ENCODE data around the gene COTL1. TPM values are rescaled to one million over a fixed set of nuclear protein-coding genes. Genes with fewer than 3 reads are reported as not detected.

Gene COTL1
- total and polyA plus RNA-seq, 7 donors, result 6.1 to 44.5 (median 9.8) TPM

GRCh38 chr16:84577034-84577803, 40.7 kb downstream of the COTL1 start:
- 92 to 94% (median 93%) methylated on average over 15 of the region's 15 CpGs for WGBS, 3 donors
- H3K27ac ChIP-seq, result no peak overlapping the region
- H3K27me3 ChIP-seq (ENCODE audit: insufficient read depth in 3 of 3, low read length in 2 of 3), result no peaks in the 10 kb centered on the region
- ATAC-seq, result no peak
- no peak overlapping the region for H3K4me3 ChIP-seq
- DNase-seq, result peak in 1 of 2 donors; percentile 10
- H3K9me3 ChIP-seq, result no peaks in the 10 kb centered on the region
- H3K4me1 ChIP-seq, result no peaks in the 10 kb centered on the region
- TF ChIP-seq CTCF (IDR thresholded peaks at IDR 0.05), result no peak
- intact Hi-C loops (cut with DNase I), result no loop called here
- no peaks in the 10 kb centered on the region for H3K36me3 ChIP-seq (ENCODE audit: insufficient read depth in 1 of 2, low read depth in 1 of 2)

GRCh38 chr16:84575914-84576313, 42.0 kb downstream of the COTL1 start:
- WGBS, 3 donors, result 88 to 90% (median 88%) methylated on average over 7 of the region's 7 CpGs
- TF ChIP-seq CTCF (IDR thresholded peaks at IDR 0.05), result no peak
- Histone ChIP-seq H3K4me1 (no peaks in the 10 kb centered on the region), H3K36me3 (ENCODE audit: insufficient read depth in 1 of 2, low read depth in 1 of 2) (no peaks in the 10 kb centered on the region), H3K27ac (no peak overlapping the region), H3K27me3 (ENCODE audit: insufficient read depth in 3 of 3, low read length in 2 of 3) (no peaks in the 10 kb centered on the region), H3K4me3 (no peak overlapping the region), H3K9me3 (no peaks in the 10 kb centered on the region)
- intact Hi-C loops (cut with DNase I), result no loop called here
- peak in 1 of 2 donors; percentile 8 for DNase-seq
- no peak for ATAC-seq

- WGBS, 3 donors, result 42 to 57% (median 50%) methylated on average over 12 of the region's 12 CpGs
- no peak overlapping the region for H3K27ac ChIP-seq
- no peak for ATAC-seq
- no peak for TF ChIP-seq CTCF (IDR thresholded peaks at IDR 0.05)
- H3K4me3 ChIP-seq, result no peak overlapping the region
- H3K27me3 ChIP-seq (ENCODE audit: insufficient read depth in 3 of 3, low read length in 2 of 3), result no peaks in the 10 kb centered on the region
- no peaks in the 10 kb centered on the region for H3K36me3 ChIP-seq (ENCODE audit: insufficient read depth in 1 of 2, low read depth in 1 of 2)
- intact Hi-C loops (cut with DNase I), result no loop called here
- no peaks in the 10 kb centered on the region for H3K4me1 ChIP-seq
- peak in 1 of 2 donors; percentile 35 for DNase-seq
- H3K9me3 ChIP-seq, result no peaks in the 10 kb centered on the region
Observed at GRCh38 chr16:84574191-84574590, 43.7 kb downstream of the COTL1 start.

GRCh38 chr16:84572096-84572495, 45.8 kb downstream of the COTL1 start:
- Histone ChIP-seq H3K4me3 (no peak overlapping the region), H3K36me3 (ENCODE audit: insufficient read depth in 1 of 2, low read depth in 1 of 2) (no peaks in the 10 kb centered on the region), H3K4me1 (no peaks in the 10 kb centered on the region), H3K27ac (no peak overlapping the region), H3K27me3 (ENCODE audit: insufficient read depth in 3 of 3, low read length in 2 of 3) (no peaks in the 10 kb centered on the region), H3K9me3 (no peaks in the 10 kb centered on the region)
- 79 to 88% (median 84%) methylated on average over 5 of the region's 5 CpGs for WGBS, 3 donors
- ATAC-seq (no peak), DNase-seq (peak in 1 of 2 donors; percentile 8)
- intact Hi-C loops (cut with DNase I), result no loop called here
- TF ChIP-seq CTCF (IDR thresholded peaks at IDR 0.05), result no peak

GRCh38 chr16:84571506-84571905, 46.4 kb downstream of the COTL1 start:
- no peak overlapping the region for H3K4me3 ChIP-seq
- no peaks in the 10 kb centered on the region for H3K4me1 ChIP-seq
- 89 to 95% (median 93%) methylated on average over 13 of the region's 13 CpGs for WGBS, 3 donors
- no peaks in the 10 kb centered on the region for H3K36me3 ChIP-seq (ENCODE audit: insufficient read depth in 1 of 2, low read depth in 1 of 2)
- H3K27me3 ChIP-seq (ENCODE audit: insufficient read depth in 3 of 3, low read length in 2 of 3), result no peaks in the 10 kb centered on the region
- DNase-seq (no peak), ATAC-seq (peak in 1 of 4 donors; percentile 27)
- H3K27ac ChIP-seq, result no peak overlapping the region
- TF ChIP-seq CTCF (IDR thresholded peaks at IDR 0.05), result no peak
- H3K9me3 ChIP-seq, result no peaks in the 10 kb centered on the region
- intact Hi-C loops (cut with DNase I), result no loop called here
